Measurements from ENCODE around the gene SERINC3.
"Not testable (repeated sequence)": the region's sequence is repeated elsewhere in the genome, so short reads cannot be mapped to it uniquely, and the experiment has no call there.

SERINC3 gene

DNA sequence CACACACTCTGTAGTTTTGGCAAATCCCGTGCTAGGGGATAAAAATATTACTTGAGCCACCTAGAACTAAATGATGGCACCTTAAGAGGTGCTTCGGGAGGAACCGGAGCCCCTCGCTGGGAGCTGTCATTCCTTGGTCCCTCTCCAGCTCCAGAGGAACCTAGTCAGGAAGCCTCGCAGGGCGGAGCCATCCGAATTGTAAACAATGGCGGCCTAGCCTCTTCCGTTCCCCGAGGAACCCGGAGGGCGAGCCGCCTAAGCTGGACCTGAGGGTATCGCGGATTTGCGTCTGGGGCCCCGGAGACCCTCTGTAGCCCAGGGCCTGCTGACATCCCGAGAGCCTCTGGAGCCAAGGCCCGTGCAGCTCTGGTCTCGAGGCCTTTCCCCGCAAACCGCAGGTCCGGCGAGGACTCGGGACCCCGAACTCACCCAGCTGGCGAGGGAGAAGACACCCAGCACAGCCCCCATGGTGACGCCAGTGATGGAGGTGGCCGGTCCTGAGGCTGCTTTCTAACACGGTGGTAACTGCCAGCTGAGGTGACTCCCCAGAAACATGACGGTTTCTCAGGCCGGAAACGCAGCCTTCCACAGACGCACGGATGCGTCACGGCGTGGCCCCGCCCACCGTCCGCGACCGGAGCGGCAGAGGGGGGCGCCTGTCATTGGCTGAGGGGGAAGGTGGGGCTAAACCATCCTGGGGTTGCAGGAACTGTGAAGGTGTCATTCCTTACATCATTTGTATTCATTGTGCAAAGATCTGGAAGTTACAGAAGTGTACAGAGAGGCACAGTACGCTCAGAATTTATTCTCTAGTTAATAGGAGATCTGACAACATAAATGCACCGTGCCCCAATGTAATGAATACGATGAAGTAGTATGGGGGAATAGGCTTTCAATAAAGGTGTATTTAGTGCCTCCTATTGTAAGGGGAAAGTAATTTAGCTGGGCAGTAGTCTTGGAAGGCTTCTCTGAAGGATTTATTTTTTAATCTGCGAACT, at the start of gene SERINC3:
Gene SERINC3 (minus strand): TSS at position 587 of the 998 bp plus-strand sequence. CDS start 119 bp downstream, at position 468.
- DNase-seq (ENCODE audit: low read depth in 2 of 2), result peak; percentile 92 to 93

DNA sequence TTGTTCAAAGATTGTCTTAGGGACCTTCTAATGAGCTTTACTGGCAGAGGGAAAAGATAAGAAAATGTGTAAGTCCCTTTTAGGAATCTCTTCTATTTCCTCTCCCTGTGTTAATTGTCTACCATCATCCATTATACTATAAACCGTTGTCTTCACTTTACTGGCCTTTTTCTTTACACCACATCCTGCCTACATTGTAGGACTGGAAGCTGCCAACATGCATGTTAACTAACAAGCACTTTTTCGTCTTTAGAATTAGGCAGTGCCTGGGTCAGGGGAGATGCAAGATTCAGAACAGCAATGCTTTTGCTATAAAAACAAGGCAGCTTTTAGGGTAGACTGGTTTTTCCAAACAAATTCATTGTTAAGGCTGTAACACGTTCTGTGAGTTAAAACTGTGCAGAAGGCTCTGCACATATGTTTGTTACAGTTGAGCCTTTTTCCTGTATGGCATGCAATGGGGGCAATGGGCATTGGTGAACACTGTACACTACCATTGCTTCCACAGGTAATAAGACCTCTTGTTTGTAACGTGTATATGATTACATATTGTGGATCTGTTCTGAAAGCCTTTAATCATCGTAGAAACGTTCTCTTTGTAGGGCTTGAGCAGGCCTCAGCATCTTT, 49.6 kb upstream of the SERINC3 start:
- no peak for DNase-seq (ENCODE audit: low read depth in 2 of 2)

DNA sequence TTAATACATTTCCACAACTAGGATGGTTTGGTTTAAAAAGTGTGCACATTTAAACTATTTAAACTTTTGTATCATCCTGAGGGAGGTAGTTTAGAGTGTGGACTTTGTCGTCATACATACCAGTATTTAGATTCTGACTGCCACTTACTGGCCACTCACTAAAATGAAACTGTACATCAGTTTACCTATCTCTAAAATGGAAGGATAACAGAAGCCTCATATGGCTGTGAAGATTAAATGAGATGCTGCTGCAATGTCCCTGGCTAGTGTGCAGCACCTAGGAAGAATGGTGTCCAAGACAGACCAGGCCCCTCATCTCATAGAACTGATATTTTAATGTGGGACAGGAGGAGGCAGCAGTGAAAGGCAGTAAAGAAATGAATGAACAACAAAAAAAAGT, 48.5 kb upstream of the SERINC3 start:
- DNase-seq (ENCODE audit: low read depth in 2 of 2), result no peak

DNA sequence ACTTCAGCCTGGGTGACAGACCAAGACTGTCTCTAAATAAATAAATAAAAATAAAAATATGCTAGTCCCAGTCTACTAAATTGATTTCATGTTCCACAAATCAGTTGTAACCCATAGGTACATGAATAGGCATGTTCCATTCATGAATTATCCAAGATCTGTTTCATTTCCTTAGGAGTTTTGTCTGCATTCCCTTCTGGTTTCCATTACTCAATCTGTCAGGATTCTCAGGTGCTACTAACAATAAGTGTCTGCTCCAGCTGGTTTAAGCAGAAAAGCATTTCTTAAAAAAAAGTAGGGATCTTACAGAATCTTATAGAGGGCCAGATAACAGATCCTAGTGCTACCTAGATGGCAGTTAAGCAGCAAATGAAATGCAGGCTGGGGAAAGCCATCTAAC, 44.9 kb upstream of the SERINC3 start:
- no peak for DNase-seq (ENCODE audit: low read depth in 2 of 2)

DNA sequence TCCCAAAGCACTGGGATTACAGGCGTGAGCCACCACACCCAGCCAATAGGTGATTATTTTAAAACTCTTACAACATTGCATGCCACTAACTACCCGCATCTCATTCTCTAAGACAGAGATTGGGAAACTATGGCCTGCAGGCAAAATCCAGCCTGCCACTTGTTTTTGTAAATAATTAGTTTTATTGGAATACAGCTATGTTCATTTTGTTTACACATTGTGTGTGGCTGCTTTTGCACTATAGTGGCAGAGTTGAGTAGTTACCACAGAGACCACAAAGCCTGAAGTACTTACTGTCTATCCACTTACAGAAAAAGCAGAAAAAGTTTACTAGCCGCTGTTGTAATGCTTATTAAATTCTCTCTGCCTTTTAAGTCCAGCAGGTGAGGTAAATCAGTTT, 44.1 kb upstream of the SERINC3 start:
- no peak for DNase-seq (ENCODE audit: low read depth in 2 of 2)

DNA sequence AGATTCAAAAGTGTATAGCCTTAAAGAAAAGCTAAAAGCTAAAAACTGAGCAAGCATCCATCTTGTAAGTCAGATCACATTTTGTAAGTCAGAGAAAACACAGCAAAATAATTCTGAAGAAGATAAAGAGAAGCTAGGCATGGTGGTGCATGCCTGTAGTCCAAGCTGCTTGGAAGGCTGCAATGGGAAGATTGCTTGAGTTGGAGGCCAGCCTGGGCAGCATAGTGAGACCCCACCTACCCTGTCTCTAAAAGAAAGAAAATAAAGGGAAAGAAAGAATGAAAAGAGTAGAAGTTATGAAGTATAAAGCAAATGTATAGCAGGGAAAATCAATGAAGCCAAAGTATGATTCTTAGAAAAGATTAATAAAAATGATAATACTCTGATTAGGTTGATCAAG, 40.0 kb upstream of the SERINC3 start:
- DNase-seq (ENCODE audit: low read depth in 2 of 2), result no peak

DNA sequence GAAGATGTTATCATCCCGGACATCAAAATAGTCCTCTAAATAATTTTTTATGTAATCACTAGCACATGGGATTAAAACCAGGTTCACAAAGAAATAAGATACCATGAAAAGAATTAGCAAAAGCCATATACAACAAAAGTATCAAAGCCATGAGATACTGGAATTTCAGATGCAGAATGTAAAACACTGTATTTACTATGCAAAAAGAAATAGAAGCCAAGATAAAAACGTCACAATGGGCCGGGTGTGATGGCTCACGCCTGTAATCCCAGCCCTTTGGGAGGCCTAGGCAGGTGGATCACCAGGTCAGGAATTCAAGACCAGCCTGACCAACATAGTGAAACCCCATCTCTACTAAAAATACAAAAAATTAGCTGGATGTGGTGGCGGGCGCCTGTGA, 38.9 kb upstream of the SERINC3 start:
- not testable (repeated sequence) for DNase-seq (ENCODE audit: low read depth in 2 of 2)

DNA sequence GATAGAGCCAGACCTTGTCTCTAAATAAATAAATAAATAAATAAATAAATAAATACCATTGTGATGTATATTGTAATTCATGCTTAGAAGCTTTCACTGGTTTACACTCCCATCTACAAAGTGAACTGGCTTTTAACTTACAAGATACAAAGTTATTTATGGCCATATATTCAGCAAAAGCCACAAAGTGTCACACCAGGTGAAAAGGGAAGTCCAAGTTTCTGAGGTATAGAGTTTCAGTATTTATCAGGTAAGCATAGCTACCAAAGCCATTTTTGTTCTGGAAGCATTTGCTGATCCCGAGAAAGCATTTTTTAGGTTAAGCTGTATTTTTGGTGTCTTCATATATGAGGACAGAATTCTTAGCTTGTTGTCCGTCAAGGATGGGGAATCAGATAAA, 38.4 kb upstream of the SERINC3 start:
- no peak for DNase-seq (ENCODE audit: low read depth in 2 of 2)

DNA sequence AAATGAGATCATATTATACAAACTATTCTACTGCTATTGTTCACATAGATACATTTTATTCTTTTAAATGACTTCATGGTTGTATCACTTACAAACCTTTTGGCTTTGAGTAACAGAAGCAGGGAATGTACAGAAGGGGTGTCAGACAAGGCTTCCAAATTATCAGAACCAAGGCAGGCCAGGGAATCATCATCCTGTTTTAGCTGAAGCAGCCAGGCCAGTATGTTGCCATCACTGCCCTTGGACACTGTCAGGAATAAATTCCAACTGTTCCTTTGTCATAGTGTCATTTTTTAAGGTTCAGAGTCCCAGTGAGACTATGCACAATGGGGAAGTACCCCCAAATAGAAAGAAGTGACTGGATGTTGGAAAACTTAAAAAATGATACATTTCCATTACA, 37.4 kb upstream of the SERINC3 start:
- no peak for DNase-seq (ENCODE audit: low read depth in 2 of 2)

DNA sequence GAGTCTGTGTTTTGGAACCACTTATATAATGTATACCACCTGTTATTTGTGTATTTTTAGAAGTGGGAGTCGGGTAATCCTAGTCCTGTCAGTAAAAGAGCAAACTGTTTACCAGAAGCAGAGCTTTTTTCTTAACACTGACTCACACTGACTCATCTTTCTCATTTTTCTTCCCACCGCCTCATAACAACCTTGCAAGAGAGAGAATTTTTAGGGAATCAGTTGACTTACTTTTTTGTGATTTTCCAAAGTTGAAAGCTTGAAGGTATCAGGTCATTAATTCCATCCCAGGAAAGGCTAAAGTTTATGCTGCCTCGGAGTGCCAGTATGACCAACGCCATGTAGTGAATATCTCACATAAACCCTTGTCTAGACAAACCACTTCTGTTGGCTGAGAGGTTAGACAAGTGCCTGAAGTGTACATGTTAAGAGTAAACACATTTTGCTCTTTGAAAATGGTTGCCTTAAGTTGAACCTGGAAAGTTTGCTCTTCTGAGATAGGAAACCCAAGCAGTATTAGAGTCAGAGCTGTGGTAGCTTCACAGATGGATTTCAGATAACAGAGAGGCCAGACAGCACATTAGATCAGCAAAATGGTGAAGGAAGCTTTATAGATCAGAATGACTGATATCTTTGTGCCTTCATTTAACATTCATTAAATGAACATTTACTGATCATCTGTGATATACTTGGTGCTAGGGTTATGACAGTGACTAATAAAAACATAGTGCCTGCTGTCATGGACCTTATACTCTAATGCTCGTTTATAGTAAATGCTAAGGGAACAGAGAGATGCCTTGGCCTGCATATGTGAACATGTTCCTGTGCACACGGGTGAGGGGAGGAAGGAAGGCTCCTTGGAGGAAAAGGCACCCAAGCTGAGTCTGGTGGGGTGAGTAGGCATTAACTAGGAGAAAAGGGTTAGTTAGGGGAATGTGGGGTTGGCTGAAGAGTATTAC, 31.4 kb upstream of the SERINC3 start:
- DNase-seq (ENCODE audit: low read depth in 2 of 2), result no peak

DNA sequence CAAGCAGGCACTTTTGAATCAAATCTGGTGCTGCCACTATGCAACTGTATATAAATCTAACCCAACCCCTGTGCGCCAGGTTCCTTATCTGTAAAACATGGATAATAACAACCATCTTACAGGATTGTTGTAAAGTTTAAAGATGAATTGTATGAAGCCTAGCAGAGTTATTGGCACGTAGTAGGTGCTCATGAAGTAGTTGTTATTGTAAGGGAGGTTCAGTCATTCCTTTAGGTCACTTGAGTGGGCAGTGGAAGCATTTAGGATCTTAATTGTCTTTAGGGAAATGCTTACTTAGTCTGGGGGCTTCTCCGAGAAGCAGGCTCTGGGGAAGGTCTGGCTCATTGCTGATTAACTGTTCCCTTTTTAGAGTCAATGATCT, 30.7 kb upstream of the SERINC3 start:
- no peak for DNase-seq (ENCODE audit: low read depth in 2 of 2)

DNA sequence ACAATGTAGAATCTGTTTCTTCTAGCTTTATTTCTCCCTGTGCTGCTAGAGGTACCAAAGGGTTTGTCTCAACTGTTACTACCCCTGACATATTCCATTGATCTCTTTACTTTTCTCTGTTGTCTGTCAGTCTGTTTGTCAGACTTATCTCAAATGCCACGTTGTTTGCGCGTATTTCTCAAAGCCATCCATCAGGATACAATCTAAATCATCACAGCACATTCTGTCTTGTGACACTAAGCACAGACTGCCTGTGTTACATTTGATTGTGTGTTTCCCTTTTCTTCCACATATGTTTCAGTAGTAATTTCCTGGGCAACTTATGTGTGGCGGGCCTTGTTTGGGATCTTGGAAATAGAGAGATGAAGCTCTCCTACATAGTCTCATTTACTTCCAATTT, 30.2 kb upstream of the SERINC3 start:
- DNase-seq (ENCODE audit: low read depth in 2 of 2), result no peak

DNA sequence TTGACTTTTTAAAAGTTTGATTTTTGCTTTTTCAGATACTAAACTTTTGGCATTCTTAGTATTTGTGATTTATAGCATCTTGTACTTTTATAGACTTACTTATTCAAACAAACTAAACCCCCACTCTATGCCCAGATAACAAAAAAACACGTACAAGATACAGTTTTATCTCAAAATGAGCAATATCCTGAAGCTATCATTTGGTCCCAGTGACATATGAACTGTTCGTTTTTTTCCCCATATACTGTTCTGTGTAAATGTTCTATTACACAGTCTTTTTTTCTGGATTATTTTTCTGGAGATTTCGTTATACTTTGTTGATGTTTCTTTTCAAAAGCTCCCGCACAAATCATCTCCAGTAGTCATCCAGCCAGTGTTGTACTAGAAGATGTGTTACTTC, 27.3 kb upstream of the SERINC3 start:
- DNase-seq (ENCODE audit: low read depth in 2 of 2), result no peak

DNA sequence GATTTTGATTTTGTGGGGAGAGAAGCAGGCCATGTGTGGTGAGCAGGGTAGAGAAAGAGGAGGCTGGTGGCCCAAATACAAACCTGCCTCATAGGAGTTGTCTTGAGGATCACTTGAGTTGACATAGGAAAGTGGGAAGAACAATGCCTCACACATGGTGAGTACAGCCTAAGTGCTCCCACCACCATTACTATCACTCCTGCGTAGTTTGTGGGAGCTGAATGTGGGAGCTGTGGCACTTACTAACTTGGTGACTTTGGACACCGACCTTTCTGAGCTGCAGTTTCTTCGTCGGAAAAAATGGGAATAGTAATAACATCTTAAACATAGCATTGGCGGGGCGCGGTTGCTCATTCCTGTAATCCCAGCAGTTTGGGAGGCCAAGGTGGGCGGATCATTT, 25.5 kb upstream of the SERINC3 start:
- DNase-seq (ENCODE audit: low read depth in 2 of 2), result no peak

DNA sequence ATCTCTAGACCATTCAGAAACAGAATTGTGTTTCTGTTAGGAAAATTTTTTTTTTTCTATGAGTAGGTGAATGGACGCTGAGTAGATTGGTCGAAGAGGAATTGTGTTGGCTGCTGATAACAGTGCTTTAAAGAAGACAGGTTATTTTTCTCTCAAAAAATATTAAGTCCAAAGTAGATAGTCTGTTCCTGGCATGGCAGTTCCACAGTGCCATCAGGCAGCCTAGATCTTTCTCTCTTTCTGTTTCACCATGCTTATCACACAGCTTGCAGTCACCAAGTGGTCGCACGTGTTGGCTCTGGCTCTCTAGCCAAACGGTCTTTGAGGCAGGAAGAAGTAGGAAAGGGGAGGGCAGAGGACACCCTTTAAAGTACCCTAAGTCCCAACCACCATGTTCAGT, 22.4 kb upstream of the SERINC3 start:
- no peak for DNase-seq (ENCODE audit: low read depth in 2 of 2)

DNA sequence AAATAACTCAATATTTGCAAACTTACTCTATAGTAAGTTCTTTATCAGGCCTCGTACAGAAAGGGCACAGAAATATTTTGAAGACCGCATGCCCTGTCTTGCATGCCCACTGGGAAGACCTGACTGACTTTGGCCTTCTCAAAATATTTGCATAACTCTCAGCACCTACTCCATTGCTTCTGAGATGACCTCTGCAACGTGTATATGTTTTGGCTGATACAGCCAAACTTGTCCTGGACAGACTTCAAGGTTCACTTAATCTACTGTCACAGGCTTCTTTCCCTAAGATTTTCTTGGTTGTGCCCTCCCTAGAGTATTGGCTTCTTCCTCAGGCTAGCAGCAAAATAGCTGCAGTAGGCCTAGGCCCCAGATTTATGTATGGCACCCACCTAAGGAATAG, 21.5 kb upstream of the SERINC3 start:
- no peak for DNase-seq (ENCODE audit: low read depth in 2 of 2)

DNA sequence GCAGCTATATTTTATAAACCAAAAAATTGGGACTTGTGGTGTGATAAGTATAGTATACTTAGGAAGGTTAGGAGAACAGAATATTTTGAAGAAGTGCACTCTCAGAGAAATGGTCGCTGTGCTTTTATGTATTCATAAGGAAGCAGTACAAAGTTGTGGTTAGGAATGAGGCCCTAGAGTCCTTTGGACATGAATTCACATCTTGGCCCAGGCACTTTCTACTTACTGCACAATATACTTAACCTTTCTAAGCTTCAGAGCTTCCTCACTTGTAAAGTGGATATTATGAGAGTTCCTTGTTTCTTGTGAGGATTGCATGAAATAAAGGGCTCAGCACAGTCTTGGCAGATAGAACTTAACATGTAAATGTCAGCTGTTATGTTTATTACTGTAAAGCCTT, 21.0 kb upstream of the SERINC3 start:
- DNase-seq (ENCODE audit: low read depth in 2 of 2), result no peak

DNA sequence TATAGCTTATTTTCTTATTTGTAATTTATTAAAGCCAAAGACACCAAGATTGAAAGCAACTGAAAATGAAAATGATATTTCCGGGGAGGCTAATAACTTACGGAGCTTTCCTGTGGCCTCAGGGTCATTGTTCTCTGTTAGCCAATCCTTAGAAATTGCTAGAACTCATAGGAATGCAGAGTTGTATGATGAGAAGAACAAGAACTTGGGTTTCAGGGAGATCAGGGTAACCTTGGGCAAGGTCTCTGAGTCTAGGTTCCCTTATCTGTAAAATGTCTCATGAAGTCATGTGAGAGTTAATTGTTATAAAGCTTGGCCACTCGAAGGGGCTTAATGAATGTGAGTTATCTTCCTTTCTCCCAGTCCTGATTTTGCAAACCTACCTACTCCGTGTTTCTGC, 20.1 kb upstream of the SERINC3 start:
- no peak for DNase-seq (ENCODE audit: low read depth in 2 of 2)

DNA sequence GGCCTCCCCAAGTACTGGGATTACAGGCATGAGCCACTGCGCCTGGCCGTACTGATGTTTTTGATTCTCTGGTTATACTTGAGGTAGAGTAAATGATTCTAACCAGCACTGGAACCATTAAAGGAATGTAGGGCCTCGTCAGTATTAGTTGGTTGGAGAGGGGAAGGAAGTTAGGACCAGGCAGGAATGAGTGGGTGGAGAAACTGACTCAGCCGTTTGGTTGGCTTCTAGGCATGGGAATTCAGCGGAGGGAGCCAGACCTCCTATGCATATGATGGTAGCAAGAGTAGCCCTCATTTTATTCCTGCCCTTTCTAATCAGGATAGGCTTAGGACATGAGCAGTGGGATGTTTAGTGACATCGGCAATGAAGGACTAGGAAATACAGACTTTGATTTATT, 19.0 kb upstream of the SERINC3 start:
- no peak for DNase-seq (ENCODE audit: low read depth in 2 of 2)

DNA sequence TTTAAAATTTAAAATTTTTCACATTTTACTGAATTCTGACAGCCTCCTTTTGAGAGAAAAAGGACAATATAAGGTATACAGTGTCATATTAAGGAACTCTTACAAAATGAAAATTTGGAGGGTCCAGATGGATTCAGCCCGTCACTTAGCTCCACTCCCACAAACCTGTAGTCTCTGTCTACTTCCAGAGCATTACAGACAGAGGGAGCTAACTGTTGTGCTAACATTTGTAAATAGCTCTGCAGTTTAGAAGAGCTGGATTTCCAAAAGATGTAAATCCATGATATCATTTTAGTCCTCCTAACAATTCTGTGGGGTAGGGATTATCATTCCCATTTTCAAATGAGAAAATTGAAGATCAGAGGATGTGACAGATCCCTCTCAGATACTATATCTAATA, 16.1 kb upstream of the SERINC3 start:
- DNase-seq (ENCODE audit: low read depth in 2 of 2), result no peak

DNA sequence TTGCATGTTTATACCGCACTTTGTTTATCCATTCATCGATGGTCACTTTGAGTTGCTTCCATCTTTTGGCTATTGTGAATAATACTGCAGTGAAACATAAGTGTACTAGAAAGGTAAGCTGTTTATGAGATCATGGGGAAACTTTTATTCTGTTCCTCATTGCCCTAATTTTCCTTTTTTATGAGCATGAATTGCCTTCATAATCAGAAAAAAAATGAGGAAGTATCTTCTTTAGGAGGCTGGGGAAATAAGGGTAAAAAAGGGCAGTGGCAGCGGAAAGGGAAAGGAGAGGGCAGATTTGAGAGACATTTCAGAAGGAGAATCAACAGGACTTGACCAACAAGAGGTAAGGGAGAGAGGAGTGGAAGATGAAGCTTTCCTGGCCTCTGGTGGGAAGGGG, 14.3 kb upstream of the SERINC3 start:
- DNase-seq (ENCODE audit: low read depth in 2 of 2), result no peak

DNA sequence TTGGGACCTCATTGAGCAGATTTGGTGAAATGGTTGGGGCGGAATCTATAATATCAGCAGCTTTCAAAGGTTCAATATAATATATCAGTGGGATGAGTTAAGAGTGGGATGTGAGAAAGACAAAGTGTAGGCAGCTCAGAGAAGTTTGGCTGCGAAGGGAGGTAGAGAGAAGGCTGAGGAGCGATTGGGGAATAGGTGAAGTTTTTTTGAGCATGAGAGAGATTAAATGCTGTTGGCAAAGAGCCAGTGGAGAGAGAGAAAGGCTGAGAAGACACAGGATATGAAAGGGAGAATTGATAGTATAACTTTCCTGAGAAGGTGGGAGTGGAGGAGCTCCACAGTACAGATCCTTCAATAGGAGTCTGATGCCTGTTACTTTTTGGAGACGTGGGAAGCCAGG, 12.1 kb upstream of the SERINC3 start:
- DNase-seq (ENCODE audit: low read depth in 2 of 2), result no peak
